Activated CD4-positive, alpha-beta T cell treated with anti-CD3 and anti-CD28 coated beads, Interleukin-2, amount 10 ng/mL, durations not matched to agents 7 days and 5 days (primary cell): Measurements from ENCODE around the gene FLYWCH2. TPM values are rescaled to one million over a fixed set of nuclear protein-coding genes. Genes with fewer than 3 reads are reported as not detected.
"Not testable (repeated sequence)": the region's sequence is repeated elsewhere in the genome, so short reads cannot be mapped to it uniquely, and the experiment has no call there.

Experiments
- CTCF ChIA-PET: fragments of 350-600 bp; sonication (Branson Sonifier 250); formaldehyde crosslinking; loops from one replicate; lab custom pipeline; 2021; ENCODE audit warnings: antibody characterized with exemption; lab: Charles Lee
- POLR2A ChIA-PET: fragments of 350-600 bp; sonication (Branson Sonifier 250); formaldehyde crosslinking; loops from one replicate; lab custom pipeline; 2021; ENCODE audit warnings: antibody characterized with exemption; lab: Charles Lee
- DNase-seq: peaks from one replicate; pipeline ENCODE4 v3.0.0-alpha.2; 2020
- H3K27ac Mint-ChIP-seq: one replicate; pipeline ENCODE4 v1.8.0; 2021; ENCODE audit warnings: mild to moderate bottlenecking, moderate library complexity, mixed read lengths
- H3K27me3 Mint-ChIP-seq: one replicate; pipeline ENCODE4 v1.8.0; 2021; ENCODE audit warnings: mixed read lengths
- H3K36me3 Mint-ChIP-seq: one replicate; pipeline ENCODE4 v1.8.0; 2021; ENCODE audit warnings: low read depth, mixed read lengths
- H3K4me1 Mint-ChIP-seq: one replicate; pipeline ENCODE4 v1.8.0; 2021; ENCODE audit warnings: mixed read lengths
- H3K4me3 Mint-ChIP-seq: one replicate; pipeline ENCODE4 v1.8.0; 2021; ENCODE audit warnings: mild to moderate bottlenecking, moderate library complexity, mixed read lengths
- H3K9me3 Mint-ChIP-seq: one replicate; pipeline ENCODE4 v1.8.0; 2021; ENCODE audit warnings: mixed read lengths
- total RNA-seq, 2 experiments: library from RNA; stranded (reverse); gene quantifications; one replicate each; pipeline ENCODE4 v1.2.3, GENCODE V29; 2021

FLYWCH2 gene
- total RNA-seq, 2 experiments from 2014 or later: 16.8 to 21.0 TPM

DNA sequence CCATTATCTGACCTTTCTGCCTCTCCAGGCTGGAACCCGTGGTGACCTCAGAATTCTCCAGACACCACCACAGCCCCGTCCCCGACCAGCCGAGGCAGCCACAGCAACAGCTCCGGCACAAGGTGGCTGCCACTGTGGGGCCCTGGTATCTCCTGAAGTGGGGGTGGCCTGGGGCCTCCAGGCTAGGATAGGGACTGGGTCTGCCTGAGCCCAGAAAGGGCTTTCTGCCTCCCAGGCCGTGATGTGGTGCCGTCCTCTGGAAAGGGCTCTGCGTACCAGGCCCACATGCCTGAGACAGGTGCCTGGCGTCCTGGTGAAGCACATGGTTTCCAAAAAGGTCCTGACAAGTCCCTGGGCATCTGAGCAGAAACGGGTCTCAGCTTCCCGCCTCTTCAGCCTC lies 45.8 kb downstream of the FLYWCH2 start:
- Mint-ChIP-seq H3K27ac (no peak overlapping the region), H3K27me3 (no peaks in the 10 kb centered on the region), H3K4me1 (peaks cover 17% of the 10 kb centered on the region), H3K4me3 (no peak overlapping the region), H3K9me3 (no peaks in the 10 kb centered on the region), H3K36me3 (peaks cover 4% of the 10 kb centered on the region)
- CTCF ChIA-PET: no interaction called here
- no peak for DNase-seq
- POLR2A ChIA-PET: no interaction called here

DNA sequence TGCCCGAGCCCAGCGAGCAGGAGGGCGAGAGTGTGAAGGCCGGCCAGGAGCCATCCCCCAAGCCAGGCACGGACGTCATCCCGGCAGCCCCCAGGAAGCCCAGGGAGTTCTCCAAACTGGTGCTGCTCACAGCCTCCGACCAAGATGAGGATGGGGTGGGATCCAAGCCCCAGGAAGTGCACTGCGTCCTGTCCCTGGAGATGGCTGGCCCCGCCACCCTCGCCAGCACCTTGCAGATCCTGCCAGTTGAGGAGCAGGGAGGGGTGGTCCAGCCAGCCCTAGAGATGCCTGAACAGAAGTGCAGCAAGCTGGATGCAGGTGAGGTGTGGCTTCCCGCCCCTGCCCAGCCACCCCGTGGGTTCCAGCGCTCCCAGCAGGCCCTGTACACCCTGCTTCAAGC lies 46.7 kb downstream of the FLYWCH2 start:
- no peaks in the 10 kb centered on the region for H3K9me3 Mint-ChIP-seq
- DNase-seq: no peak
- no peaks in the 10 kb centered on the region for H3K27me3 Mint-ChIP-seq
- no peak overlapping the region for H3K27ac Mint-ChIP-seq
- peaks cover 10% of the 10 kb centered on the region for H3K36me3 Mint-ChIP-seq
- H3K4me1 Mint-ChIP-seq: peaks cover 17% of the 10 kb centered on the region
- ChIA-PET POLR2A (no interaction called here), CTCF (interaction anchor here (1.4 kb wide), 1 partner anchor 62 kb away, joined by 5 read pairs; no protein-coding TSS in a partner anchor)
- H3K4me3 Mint-ChIP-seq: no peak overlapping the region

DNA sequence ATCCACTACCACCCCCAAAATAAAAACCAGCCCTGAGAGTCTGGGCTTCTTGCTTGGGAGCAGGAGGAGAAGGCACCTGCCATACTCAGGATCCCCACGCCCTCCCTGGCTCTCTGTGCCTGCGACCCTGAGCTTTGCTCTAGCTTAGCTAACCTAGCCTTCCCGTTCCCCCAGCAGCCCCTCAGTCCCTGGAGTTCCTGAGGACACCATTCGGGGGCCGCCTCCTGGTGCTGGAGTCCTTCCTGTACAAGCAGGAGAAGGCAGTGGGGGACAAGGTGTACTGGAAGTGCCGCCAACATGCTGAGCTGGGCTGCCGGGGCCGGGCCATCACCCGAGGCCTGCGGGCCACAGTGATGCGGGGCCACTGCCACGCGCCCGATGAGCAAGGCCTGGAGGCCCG lies 47.2 kb downstream of the FLYWCH2 start:
- CTCF ChIA-PET: interaction anchor here (0.8 to 1.4 kb wide), 2 partner anchors 10 to 62 kb away, joined by 4 to 5 read pairs; no protein-coding TSS in a partner anchor
- POLR2A ChIA-PET: no interaction called here
- Mint-ChIP-seq H3K27me3 (no peaks in the 10 kb centered on the region), H3K9me3 (no peaks in the 10 kb centered on the region), H3K4me1 (peaks cover 18% of the 10 kb centered on the region), H3K27ac (no peak overlapping the region), H3K4me3 (no peak overlapping the region), H3K36me3 (peaks cover 11% of the 10 kb centered on the region)
- no peak for DNase-seq

DNA sequence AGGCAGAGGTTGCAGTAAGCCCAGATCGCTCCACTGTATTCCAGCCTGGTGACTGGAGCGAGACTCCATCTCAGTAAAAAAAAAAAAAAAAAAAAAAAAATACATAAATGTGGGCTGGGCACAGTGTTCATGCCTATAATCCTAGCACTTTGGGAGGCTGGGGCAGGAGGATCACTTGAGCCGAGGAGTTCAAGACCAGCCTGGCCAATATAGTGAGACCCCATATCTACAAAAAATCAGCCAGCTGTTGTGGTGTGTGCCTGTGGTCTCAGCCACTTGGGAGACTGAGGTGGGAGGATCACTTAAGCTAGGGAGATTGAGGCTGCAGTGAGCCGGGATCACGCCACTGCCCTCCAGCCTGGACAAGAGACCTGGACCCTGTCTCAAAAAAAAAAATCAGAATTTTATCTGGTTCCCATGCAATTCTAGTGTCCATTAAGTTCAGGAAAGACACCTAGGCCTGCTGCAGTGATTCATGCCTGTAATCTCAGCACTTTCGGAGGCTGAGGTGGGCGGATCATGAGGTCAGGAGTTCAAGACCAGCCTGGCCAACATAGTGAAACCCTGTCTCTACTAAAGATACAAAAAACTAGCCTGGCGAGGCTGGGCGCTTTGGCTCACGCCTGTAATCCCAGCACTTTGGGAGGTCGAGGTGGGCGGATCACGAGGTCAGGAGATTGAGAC lies 48.4 kb downstream of the FLYWCH2 start:
- POLR2A ChIA-PET: not testable (repeated sequence)
- H3K36me3 Mint-ChIP-seq: peaks cover 17% of the 10 kb centered on the region

DNA sequence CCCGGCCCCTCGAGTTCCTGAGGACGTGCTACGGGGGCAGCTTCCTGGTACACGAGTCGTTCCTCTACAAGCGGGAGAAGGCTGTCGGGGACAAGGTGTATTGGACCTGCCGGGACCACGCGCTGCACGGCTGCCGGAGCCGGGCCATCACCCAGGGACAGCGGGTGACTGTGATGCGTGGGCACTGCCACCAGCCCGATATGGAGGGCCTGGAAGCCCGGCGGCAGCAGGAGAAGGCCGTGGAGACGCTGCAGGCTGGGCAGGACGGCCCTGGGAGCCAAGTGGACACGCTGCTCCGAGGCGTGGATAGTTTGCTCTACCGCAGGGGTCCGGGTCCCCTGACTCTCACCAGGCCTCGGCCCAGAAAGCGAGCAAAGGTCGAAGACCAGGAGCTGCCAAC lies 50.1 kb downstream of the FLYWCH2 start:
- CTCF ChIA-PET: no interaction called here
- POLR2A ChIA-PET: no interaction called here
- DNase-seq: no peak
- Mint-ChIP-seq H3K9me3 (no peaks in the 10 kb centered on the region), H3K27me3 (no peaks in the 10 kb centered on the region), H3K4me1 (peaks cover 7% of the 10 kb centered on the region), H3K27ac (no peak overlapping the region), H3K36me3 (peaks cover 20% of the 10 kb centered on the region), H3K4me3 (no peak overlapping the region)

More for the DNA sequence above, 48.4 kb downstream of the FLYWCH2 start:
- DNase-seq, H3K27ac Mint-ChIP-seq, H3K9me3 Mint-ChIP-seq, H3K4me3 Mint-ChIP-seq, H3K27me3 Mint-ChIP-seq: not testable (repeated sequence)
- H3K4me1 Mint-ChIP-seq: peaks cover 20% of the 10 kb centered on the region
- CTCF ChIA-PET: interaction anchor here (0.6 to 1.2 kb wide), 4 partner anchors 8 to 140 kb away, joined by 3 to 4 read pairs (median 4); no protein-coding TSS in a partner anchor

DNA sequence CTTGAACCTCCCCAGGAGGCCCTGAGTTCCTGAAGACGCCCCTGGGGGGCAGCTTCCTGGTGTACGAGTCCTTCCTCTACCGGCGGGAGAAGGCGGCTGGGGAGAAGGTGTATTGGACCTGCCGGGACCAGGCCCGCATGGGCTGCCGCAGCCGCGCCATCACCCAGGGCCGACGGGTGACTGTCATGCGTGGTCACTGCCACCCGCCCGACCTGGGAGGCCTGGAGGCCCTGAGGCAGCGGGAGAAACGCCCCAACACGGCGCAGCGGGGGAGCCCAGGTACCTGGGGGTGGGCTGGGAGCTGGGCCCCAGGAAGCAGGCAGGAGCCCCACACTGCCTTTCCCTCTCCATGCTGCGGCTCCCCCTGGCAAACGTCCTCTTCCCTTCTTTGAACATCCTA lies 50.7 kb downstream of the FLYWCH2 start:
- H3K36me3 Mint-ChIP-seq: peaks cover 22% of the 10 kb centered on the region
- POLR2A ChIA-PET: no interaction called here
- CTCF ChIA-PET: no interaction called here
- H3K9me3 Mint-ChIP-seq: no peaks in the 10 kb centered on the region
- H3K27ac Mint-ChIP-seq: no peak overlapping the region
- peaks cover 7% of the 10 kb centered on the region for H3K4me1 Mint-ChIP-seq
- no peak for DNase-seq
- no peak overlapping the region for H3K4me3 Mint-ChIP-seq
- no peaks in the 10 kb centered on the region for H3K27me3 Mint-ChIP-seq

DNA sequence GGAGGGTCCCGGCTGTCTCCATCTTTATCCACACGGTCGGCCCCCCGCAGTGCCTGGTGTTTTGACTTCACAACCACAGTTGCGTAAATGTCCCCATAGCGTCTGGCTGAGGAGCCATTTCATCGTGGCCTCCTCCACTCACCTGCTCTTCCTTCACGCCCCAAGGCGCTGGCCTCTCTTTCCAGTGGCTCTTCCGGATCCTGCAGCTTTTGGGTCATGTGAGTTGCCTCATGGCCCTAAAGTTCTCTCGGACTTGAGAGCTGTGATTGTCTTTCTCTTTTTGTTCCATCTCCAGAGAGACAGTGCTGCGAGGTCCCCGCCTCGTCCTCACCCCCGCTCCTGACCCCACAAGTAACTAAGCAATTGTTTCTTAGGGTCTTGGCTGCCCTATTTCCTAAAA lies 51.4 kb downstream of the FLYWCH2 start:
- Mint-ChIP-seq H3K4me1 (peaks cover 7% of the 10 kb centered on the region), H3K27me3 (no peaks in the 10 kb centered on the region), H3K36me3 (peaks cover 23% of the 10 kb centered on the region), H3K9me3 (no peaks in the 10 kb centered on the region), H3K4me3 (no peak overlapping the region), H3K27ac (no peak overlapping the region)
- no peak for DNase-seq
- ChIA-PET CTCF (interaction anchor here (1.4 kb wide), 1 partner anchor 66 kb away, joined by 3 read pairs; no protein-coding TSS in a partner anchor), POLR2A (no interaction called here)

DNA sequence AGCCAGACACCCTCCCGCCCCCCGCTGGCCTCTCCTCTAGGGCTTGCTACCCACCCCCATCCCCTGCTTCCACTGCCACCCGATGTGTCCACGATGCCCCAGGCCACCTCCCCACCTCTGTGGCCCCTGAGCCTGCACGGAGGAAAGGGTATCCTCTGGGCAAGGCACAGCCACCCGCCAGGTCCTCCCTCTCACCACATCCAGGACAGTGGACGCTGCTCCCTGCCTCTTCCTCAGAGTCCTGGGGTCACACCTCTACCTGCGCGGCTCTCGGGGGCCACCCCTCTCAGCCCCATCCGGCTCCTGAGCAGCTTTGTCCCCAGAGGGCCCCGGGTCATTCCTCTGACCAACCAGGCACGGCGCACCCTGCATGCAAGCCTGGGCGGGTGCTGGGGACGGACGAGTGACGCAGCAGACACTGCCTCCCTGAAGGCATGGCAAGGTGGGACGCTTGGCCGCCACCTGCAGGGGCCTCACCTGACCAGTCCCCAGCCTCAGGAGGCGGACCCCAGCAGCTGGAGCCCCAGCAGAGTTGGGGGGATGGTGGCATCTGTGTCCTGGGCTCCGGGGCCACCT lies 53.5 kb downstream of the FLYWCH2 start:
- no peak for DNase-seq
- Mint-ChIP-seq H3K27me3 (no peaks in the 10 kb centered on the region), H3K27ac (no peak overlapping the region), H3K4me3 (no peak overlapping the region), H3K36me3 (peaks cover 34% of the 10 kb centered on the region), H3K4me1 (peaks cover 7% of the 10 kb centered on the region), H3K9me3 (no peaks in the 10 kb centered on the region)
- ChIA-PET POLR2A (no interaction called here), CTCF (interaction anchor here (1.3 kb wide), 1 partner anchor 144 kb away, joined by 3 read pairs; no protein-coding TSS in a partner anchor)

DNA sequence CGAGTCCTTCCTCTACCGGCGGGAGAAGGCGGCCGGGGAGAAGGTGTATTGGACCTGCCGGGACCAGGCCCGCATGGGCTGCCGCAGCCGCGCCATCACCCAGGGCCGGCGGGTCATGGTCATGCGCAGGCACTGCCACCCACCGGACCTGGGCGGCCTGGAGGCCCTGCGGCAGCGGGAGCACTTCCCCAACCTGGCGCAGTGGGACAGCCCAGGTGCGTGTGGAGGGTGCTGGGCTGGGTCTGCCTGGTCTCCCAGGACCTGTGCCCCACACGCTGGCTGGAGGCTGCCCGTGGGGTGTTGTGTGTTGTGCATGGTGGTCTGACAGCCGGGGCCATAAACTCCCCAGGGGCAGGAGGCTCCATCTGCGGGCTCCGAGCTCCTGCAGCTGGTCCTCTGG lies 54.2 kb downstream of the FLYWCH2 start:
- CTCF ChIA-PET: interaction anchor here (0.6 kb wide), 1 partner anchor 22 kb away, joined by 3 read pairs; no protein-coding TSS in a partner anchor
- H3K9me3 Mint-ChIP-seq: no peaks in the 10 kb centered on the region
- no peaks in the 10 kb centered on the region for H3K27me3 Mint-ChIP-seq
- H3K4me3 Mint-ChIP-seq: no peak overlapping the region
- no peak for DNase-seq
- POLR2A ChIA-PET: no interaction called here
- H3K36me3 Mint-ChIP-seq: peaks cover 34% of the 10 kb centered on the region
- peaks cover 7% of the 10 kb centered on the region for H3K4me1 Mint-ChIP-seq
- H3K27ac Mint-ChIP-seq: peak overlapping the region; percentile 41

DNA sequence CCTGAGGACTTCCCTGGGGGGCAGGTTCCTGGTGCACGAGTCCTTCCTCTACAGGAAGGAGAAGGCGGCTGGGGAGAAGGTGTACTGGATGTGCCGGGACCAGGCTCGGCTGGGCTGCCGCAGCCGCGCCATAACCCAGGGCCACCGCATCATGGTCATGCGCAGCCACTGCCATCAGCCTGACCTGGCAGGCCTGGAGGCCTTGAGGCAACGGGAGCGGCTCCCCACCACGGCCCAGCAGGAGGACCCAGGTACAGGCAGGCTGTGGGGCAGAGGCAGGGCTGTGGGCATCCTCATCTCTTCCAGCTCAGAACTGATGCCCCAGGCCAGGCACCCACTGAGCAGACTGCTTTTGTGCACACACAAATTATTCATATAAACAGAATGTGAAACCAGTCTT lies 55.2 kb downstream of the FLYWCH2 start:
- ChIA-PET POLR2A (no interaction called here), CTCF (interaction anchor here (1.8 kb wide), 1 partner anchor 11 kb away, joined by 6 read pairs; no protein-coding TSS in a partner anchor)
- no peak for DNase-seq
- no peaks in the 10 kb centered on the region for H3K9me3 Mint-ChIP-seq
- H3K4me1 Mint-ChIP-seq: peaks cover 7% of the 10 kb centered on the region
- H3K36me3 Mint-ChIP-seq: peaks cover 33% of the 10 kb centered on the region
- no peaks in the 10 kb centered on the region for H3K27me3 Mint-ChIP-seq
- no peak overlapping the region for H3K27ac Mint-ChIP-seq
- no peak overlapping the region for H3K4me3 Mint-ChIP-seq

DNA sequence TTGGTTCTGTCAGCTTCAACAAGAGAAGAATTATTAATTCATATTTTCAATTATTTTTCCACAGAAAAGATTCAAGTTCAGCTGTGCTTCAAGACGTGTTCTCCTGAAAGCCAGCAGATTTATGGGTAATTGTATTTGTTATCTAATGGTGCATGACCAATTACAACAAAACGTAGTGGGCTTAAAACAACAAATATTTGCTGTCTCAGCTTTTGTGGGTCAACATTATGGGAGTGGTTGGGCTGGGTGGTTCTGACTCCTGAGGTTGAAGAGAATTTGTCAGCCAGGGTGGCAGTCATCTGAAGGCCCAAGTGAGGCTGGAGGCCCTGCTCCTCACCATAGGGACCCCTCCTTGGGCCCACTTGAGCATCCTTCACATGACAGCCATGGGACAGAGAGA lies 57.0 kb downstream of the FLYWCH2 start:
- H3K36me3 Mint-ChIP-seq: peaks cover 29% of the 10 kb centered on the region
- POLR2A ChIA-PET: no interaction called here

DNA sequence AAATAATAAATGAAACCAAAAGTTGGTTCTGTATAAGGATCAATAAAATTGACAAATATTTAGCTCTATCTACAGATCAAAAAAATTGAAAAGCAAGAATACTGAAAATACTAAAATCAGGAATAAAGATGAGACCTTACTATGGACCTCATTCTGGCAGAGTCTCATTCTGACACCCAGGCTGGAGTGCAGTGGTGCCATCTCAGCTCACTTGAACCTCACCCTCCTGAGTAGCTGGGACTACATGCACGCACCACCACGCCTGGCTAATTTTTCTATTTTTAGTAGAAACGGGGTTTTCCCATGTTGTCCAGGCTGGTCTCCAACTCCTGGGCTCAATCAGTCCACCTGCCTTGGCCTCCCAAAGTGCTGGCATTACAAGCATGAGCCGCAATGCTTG lies 59.0 kb downstream of the FLYWCH2 start:
- no peak for DNase-seq
- Mint-ChIP-seq H3K27ac (no peak overlapping the region), H3K36me3 (peaks cover 23% of the 10 kb centered on the region), H3K4me3 (no peak overlapping the region), H3K9me3 (no peaks in the 10 kb centered on the region), H3K4me1 (no peaks in the 10 kb centered on the region), H3K27me3 (no peaks in the 10 kb centered on the region)
- ChIA-PET CTCF (interaction anchor here (0.6 to 1.4 kb wide), 3 partner anchors 15 to 221 kb away, joined by 3 to 4 read pairs (median 3); no protein-coding TSS in a partner anchor), POLR2A (no interaction called here)

More for the DNA sequence above, 57.0 kb downstream of the FLYWCH2 start:
- CTCF ChIA-PET: interaction anchor here (0.8 to 1.8 kb wide), 4 partner anchors 13 to 98 kb away, joined by 3 to 6 read pairs (median 3); partner anchors contain the start of gene PKMYT1
- no peak overlapping the region for H3K4me3 Mint-ChIP-seq
- no peak overlapping the region for H3K27ac Mint-ChIP-seq
- no peak for DNase-seq
- H3K4me1 Mint-ChIP-seq: peaks cover 7% of the 10 kb centered on the region
- H3K9me3 Mint-ChIP-seq: no peaks in the 10 kb centered on the region
- H3K27me3 Mint-ChIP-seq: no peaks in the 10 kb centered on the region

DNA sequence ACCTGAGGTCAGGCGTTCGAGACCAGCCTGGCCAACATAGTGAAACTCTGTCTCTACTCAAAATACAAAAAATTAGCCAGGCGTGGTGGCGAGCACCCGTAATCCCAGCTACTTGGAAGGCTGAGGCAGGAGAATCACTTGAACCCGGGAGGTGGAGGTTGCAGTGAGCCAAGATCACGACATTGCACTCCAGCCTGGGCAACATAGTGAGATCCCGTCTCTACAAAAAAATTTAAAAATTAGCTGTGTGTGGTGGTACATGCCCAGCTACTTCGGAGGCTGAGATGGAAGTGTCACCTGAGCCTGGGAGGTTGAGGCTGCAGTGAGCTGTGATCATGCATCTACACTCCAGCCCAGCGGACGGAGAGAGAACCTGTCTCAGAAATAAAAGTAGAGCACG lies 60.7 kb downstream of the FLYWCH2 start:
- H3K27ac Mint-ChIP-seq, H3K4me1 Mint-ChIP-seq, H3K9me3 Mint-ChIP-seq, POLR2A ChIA-PET, H3K4me3 Mint-ChIP-seq, DNase-seq, H3K27me3 Mint-ChIP-seq: not testable (repeated sequence)
- peaks cover 19% of the 10 kb centered on the region for H3K36me3 Mint-ChIP-seq
- CTCF ChIA-PET: interaction anchor here (0.7 to 2.1 kb wide), 3 partner anchors 17 to 205 kb away, joined by 3 to 8 read pairs (median 4); no protein-coding TSS in a partner anchor
